ENCODE results near the gene MYO15A.

Gene MYO15A

GRCh38 chr17:18108401-18109312 is at the start of gene MYO15A:
Gene MYO15A, plus strand, starts transcription at chr17:18108756. Its CDS starts 10,045 bp downstream, at chr17:18118801.
- DNase-seq = no peak

- DNase-seq = no peak
These were observed 49.3 kb upstream of the MYO15A start for GRCh38 chr17:18059283-18059682.

GRCh38 chr17:18064053-18064452 is 44.5 kb upstream of the MYO15A start:
- no peak for DNase-seq

- no peak for DNase-seq
These were observed 43.0 kb upstream of the MYO15A start for GRCh38 chr17:18065546-18065945.

GRCh38 chr17:18066866-18067265 is 41.7 kb upstream of the MYO15A start:
- no peak for DNase-seq

GRCh38 chr17:18069101-18069500 is 39.5 kb upstream of the MYO15A start:
- DNase-seq = no peak

- no peak for DNase-seq
These were observed 37.7 kb upstream of the MYO15A start for GRCh38 chr17:18070861-18071340.

GRCh38 chr17:18071751-18072150 is 36.8 kb upstream of the MYO15A start:
- no peak for DNase-seq

- peak in 11 of 56 donors; percentile 4 to 26 (median 11) for DNase-seq
These were observed 33.8 kb upstream of the MYO15A start for GRCh38 chr17:18074566-18075272.

GRCh38 chr17:18076936-18077335 is 31.6 kb upstream of the MYO15A start:
- DNase-seq = no peak

- DNase-seq = no peak
These were observed 29.0 kb upstream of the MYO15A start for GRCh38 chr17:18079543-18079942.

GRCh38 chr17:18084256-18084655 is 24.3 kb upstream of the MYO15A start:
- DNase-seq = no peak

GRCh38 chr17:18087610-18088491 is 20.7 kb upstream of the MYO15A start, which contains the start of gene DRG2:
Gene DRG2, plus strand, starts transcription at chr17:18087948. Its CDS starts 76 bp downstream, at chr17:18088024.
- peak; percentile 32 to 93 (median 82) for DNase-seq

- DNase-seq = no peak
These were observed 18.9 kb upstream of the MYO15A start for GRCh38 chr17:18089613-18090012.

GRCh38 chr17:18093616-18094408 is 14.7 kb upstream of the MYO15A start:
- peak in 7 of 56 donors; percentile 11 to 33 (median 21) for DNase-seq

- DNase-seq = no peak
These were observed 14.1 kb upstream of the MYO15A start for GRCh38 chr17:18094409-18094807.

GRCh38 chr17:18099516-18099915 is 9.0 kb upstream of the MYO15A start:
- DNase-seq = no peak

- DNase-seq = no peak
These were observed 7.9 kb upstream of the MYO15A start for GRCh38 chr17:18100616-18101015.

- DNase-seq = no peak
These were observed 6.7 kb upstream of the MYO15A start for GRCh38 chr17:18101828-18102227.

GRCh38 chr17:18102640-18103039 is 5.9 kb upstream of the MYO15A start:
- DNase-seq = no peak
